Activated T-helper 9 cell treated with anti-CD3 and anti-CD28 coated beads, Interleukin-2, amount 50 U/mL, for 16 hours (primary cell): ENCODE measurements around the gene OR7G1.

Source experiments
- DNase-seq: peaks from one replicate; pipeline ENCODE4 v3.0.0-alpha.2; 2020; ENCODE audit warnings: low read depth

Gene OR7G1, protein sequence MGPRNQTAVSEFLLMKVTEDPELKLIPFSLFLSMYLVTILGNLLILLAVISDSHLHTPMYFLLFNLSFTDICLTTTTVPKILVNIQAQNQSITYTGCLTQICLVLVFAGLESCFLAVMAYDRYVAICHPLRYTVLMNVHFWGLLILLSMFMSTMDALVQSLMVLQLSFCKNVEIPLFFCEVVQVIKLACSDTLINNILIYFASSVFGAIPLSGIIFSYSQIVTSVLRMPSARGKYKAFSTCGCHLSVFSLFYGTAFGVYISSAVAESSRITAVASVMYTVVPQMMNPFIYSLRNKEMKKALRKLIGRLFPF

DNA sequence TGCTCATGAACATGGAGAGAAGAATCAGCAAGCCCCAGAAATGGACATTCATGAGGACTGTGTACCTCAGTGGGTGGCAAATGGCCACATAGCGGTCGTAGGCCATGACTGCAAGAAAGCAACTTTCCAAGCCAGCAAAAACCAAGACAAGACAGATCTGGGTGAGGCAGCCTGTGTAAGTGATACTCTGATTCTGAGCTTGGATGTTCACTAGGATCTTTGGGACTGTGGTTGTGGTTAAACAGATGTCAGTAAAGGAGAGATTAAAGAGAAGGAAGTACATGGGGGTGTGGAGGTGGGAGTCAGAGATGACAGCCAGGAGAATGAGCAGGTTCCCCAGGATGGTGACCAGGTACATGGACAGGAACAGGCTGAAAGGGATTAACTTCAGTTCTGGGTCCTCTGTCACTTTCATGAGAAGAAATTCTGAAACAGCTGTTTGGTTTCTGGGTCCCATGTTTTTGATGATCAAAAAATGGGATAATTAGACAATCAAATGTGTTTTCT lies at the start of gene OR7G1:
TSS of gene OR7G1 (minus strand) at position 457 of the 507 bp plus-strand sequence. CDS start at position 457, 0 bp downstream.
- no peak for DNase-seq

DNA sequence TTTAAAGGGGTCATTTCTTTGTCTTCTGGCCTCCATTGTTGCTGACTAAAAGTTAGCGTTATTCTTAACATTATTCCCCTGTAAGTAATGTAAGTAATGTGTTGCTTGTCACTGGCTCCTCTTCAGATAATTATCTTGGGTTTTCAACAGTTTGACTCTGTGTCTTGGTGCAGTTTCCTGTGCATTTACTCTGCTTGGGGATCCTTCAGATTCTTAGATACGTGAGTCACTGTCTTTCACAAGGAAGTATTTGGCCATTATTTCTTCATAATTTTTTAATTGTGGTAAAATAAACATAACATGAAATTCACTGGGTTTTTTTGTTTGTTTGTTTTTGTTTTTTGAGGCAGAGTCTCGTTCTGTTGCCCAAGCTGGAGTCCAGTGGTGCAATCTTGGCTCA lies 49.7 kb upstream of the OR7G1 start:
- no peak for DNase-seq

- DNase-seq, result no peak
Observed at GRCh38 chr19:9161427-9161826, 45.9 kb upstream of the OR7G1 start.

GRCh38 chr19:9159891-9160290 lies 44.3 kb upstream of the OR7G1 start:
- DNase-seq, result no peak

DNA sequence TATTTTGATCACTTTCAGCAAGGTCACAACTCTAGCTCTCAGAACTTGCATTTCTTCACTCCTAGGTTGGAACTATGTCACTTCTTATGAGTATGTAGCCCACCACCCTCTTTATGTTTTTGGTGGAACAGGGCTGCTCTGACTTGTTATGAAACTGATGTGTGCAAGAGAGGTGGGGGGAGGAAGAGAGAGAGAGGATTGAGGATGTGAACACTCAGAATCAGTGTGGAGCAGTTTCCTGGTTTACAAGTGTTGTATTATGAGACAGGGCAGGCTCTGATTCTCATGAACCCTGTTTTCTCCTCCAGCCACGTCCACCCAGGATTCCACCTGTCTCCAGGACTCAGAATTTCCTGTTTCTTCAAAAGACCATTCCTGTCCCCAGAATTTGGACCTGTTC lies 40.7 kb upstream of the OR7G1 start:
- DNase-seq, result no peak

- no peak for DNase-seq
Observed at GRCh38 chr19:9155591-9155990, 40.0 kb upstream of the OR7G1 start.

- no peak for DNase-seq
Observed at GRCh38 chr19:9151367-9151766, 35.8 kb upstream of the OR7G1 start.

GRCh38 chr19:9150650-9151049 lies 35.1 kb upstream of the OR7G1 start:
- no peak for DNase-seq

GRCh38 chr19:9149997-9150396 lies 34.4 kb upstream of the OR7G1 start:
- no peak for DNase-seq

- no peak for DNase-seq
Observed at GRCh38 chr19:9148697-9149096, 33.1 kb upstream of the OR7G1 start.

DNA sequence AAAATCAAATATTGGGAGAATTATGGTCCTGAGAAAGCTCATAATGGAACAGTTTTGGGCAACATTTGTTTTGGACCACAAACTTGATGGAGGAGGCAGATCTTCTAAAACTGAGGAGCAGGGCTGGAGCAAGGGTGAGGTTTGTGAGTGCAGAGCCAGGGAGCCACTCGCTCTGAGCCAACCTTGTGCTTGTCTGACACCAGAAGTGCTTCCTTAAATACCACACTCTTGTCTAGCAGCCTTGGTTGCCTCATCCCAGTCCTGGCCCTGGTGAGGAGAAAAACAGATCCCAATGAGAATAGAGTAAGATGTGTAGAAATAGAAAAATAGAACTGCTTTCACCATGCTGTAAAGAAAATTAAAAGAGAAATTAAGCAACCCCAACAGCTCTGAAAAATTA lies 31.3 kb upstream of the OR7G1 start:
- no peak for DNase-seq

- DNase-seq, result no peak
Observed at GRCh38 chr19:9144920-9145319, 29.4 kb upstream of the OR7G1 start.

- peak; percentile 82 for DNase-seq
Observed at GRCh38 chr19:9140159-9140874, 24.8 kb upstream of the OR7G1 start, which contains the start of gene ZNF317. ZNF317 (plus strand) TSS chr19:9140397; CDS start chr19:9156017, 15,620 bp downstream.

DNA sequence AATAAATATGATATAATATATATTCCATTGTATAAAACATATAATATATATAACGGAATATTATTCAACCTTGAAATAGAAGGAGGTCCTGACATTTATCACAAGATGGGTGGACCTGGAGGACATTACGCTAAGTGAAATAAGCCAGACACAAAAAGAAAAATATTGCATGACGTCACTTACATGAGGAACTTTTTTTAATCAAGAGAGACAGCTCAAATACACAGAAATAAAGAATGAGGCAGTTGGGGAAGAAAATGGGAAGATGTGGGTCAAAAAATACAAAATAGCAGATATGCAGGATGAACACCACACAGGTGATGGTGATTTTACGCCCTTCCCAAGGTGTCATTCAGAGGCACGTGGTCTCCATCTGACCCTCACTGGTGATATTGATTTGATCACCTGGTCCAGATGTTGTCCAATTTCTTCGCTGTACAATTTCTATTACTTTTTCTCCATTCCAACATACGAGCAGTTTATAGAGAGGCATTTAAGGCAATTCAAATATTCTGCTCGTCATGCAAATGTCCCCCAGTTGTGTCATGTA lies 24.1 kb upstream of the OR7G1 start:
- no peak for DNase-seq

GRCh38 chr19:9132422-9132821 lies 16.9 kb upstream of the OR7G1 start:
- no peak for DNase-seq

DNA sequence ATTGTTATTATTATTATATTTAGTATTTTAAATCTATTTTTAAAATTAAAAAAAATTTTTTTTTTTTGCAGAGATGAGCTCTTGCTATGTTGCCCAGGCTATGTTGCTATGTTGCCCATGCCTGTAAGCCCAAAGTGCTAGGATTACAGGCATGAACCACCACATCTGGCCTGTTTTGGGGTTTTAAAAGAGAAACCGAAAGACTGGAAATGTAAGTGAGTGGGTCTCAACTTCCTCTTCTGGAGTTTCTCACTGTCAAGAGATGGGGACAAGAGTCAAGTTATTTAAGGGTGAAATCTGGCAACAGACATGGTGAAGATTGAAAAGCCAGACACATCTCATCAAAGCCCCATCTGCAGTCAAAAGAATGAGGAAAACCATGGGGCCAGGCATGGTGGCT lies 15.4 kb upstream of the OR7G1 start:
- DNase-seq, result no peak

DNA sequence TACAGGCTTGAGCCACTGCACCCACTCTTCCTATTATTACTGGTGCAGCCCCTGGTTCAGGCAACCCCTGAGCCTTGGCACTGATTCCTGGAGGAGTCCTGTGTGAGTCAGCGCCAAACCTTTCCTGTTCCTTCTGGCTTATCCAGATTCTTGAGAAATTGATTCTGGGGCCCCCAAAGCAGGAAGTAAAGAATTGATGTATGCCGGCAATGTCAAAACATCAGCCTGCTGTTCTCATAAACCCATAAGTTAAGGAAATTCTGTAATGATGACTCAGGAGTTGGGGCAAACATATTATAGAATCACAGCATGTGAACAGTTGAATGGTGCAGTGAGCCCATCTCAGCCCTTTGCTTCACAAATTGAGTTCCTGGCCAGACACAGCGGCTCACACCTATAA lies 12.6 kb upstream of the OR7G1 start:
- DNase-seq, result no peak

DNA sequence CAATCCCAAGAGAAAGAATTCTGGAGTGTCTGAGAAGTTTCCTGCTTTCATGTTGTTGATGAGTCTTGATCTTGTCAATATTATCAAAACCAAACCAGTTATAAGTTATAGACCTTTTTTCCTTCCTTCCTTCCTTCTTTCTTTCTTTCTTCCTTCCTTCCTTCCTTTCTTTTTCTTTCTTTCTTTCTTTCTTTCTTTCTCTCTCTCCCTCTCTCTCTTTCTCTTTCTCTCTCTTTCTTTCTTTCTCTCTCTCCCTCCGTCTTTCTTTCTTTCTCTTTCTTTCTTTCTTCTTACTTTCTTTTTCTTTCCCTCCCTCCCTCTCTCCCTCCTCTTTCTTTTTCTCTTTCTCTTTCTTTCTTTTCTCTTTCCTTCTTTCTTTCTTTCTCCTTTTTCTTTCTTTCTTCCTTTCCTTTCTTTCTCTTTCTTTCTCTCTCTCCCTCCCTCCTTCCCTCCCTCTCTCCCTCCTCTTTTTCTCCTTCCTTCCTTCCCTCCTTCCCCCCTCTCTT lies 11.4 kb upstream of the OR7G1 start, which contains the start of gene OR7G3:
TSS of gene OR7G3 (minus strand) at position 51 of the 506 bp plus-strand sequence. CDS start at position 51, 0 bp downstream.
- no peak for DNase-seq

GRCh38 chr19:9116547-9116946 lies 984 bp upstream of the OR7G1 start:
- DNase-seq, result no peak

DNA sequence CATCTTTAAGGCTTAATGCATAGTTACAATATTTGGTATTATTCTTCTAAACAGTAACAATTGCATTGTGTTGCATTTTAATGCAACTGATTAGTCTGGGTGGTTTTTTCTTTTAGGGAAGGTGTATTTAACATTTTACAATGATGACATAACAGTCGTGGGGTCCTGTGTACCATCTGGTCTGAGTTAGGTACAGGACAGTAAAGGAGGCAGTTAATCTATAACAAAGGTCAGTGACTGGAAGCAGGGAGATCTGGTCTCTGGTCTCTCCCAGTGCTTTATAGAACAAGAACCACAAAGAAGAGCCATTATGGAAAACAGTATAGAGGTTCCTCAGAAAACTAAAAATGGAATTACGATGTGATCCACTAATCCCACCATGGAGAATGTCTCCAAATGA lies 5.6 kb downstream of the OR7G1 start:
- no peak for DNase-seq

DNA sequence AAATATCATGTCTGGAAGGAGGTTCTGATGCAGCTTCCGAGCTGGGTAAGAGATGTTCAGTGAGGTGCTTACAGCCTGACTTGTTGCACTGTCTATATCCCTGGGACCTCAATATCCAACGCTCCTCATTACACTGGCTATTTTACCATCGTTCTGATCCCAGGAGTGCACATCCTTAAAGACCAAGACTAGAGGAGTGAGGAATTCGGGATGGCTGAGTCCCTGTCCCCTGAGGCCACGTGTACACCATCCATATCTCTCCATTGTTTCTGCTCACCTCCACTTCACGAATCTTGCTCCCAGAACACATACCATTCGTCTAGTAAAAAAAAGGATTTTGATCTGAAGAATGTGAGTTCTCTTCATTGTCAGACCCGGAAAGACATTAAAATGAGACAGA lies 8.2 kb downstream of the OR7G1 start, which contains the start of gene OR7G2:
TSS of gene OR7G2 (minus strand) at position 101 of the 400 bp plus-strand sequence. CDS start 4,232 bp downstream, outside the sequence.
- DNase-seq, result no peak

- DNase-seq, result no peak
Observed at GRCh38 chr19:9086761-9087160, 28.8 kb downstream of the OR7G1 start, which contains the start of gene OR1M1. OR1M1 (plus strand) TSS chr19:9087061; CDS start chr19:9093245, 6,184 bp downstream.
